Peyer's patch (tissue), 4 donors: ENCODE measurements around the gene HMCN1.

ENCODE experiments used
- CTCF ChIP-seq, 6 experiments: fragments of 450-650 bp in 4 of 6; fragments of 200-600 bp in 2 of 6; sonication (generic) in 1 of 6; IDR thresholded peaks; one replicate each; pipeline ENCODE4 v1.5.1; 2017 to 2019; ENCODE audit warnings: antibody characterized with exemption in 6 of 6, mild to moderate bottlenecking in 3 of 6, moderate library complexity in 1 of 6
- POLR2A ChIP-seq, 2 donors: fragments of 450-650 bp; IDR thresholded peaks; one replicate each; pipeline ENCODE4 v1.5.1; 2017; ENCODE audit warnings: antibody characterized with exemption in 2 of 2, mild to moderate bottlenecking in 2 of 2, moderate library complexity in 2 of 2

- no peak for TF ChIP-seq CTCF (IDR thresholded peaks at IDR 0.05)
- no peak for TF ChIP-seq POLR2A (IDR thresholded peaks at IDR 0.05)
Observed at GRCh38 chr1:185960422-185961321, 226.5 kb downstream of the HMCN1 start.
